ENCODE measurements around the gene ZC3H12D.
"Not testable (repeated sequence)": the region's sequence is repeated elsewhere in the genome, so short reads cannot be mapped to it uniquely, and the experiment has no call there.

Gene ZC3H12D

GRCh38 chr6:149483334-149483725 is 1.5 kb downstream of the ZC3H12D start:
- no peak for DNase-seq

- no peak for DNase-seq
Measured at GRCh38 chr6:149482545-149483333, 2.1 kb downstream of the ZC3H12D start.

- no peak for DNase-seq
Measured at GRCh38 chr6:149480502-149481280, 4.1 kb downstream of the ZC3H12D start.

GRCh38 chr6:149478631-149479314 is 6.0 kb downstream of the ZC3H12D start:
- no peak for DNase-seq

- no peak for DNase-seq
Measured at GRCh38 chr6:149477544-149477943, 7.3 kb downstream of the ZC3H12D start.

GRCh38 chr6:149476789-149477455 is 7.9 kb downstream of the ZC3H12D start:
- no peak for DNase-seq

GRCh38 chr6:149474108-149474935 is 10.5 kb downstream of the ZC3H12D start:
- no peak for DNase-seq

- DNase-seq: no peak
Measured at GRCh38 chr6:149473080-149474052, 11.4 kb downstream of the ZC3H12D start.

- no peak for DNase-seq
Measured at GRCh38 chr6:149472241-149472640, 12.6 kb downstream of the ZC3H12D start.

- no peak for DNase-seq
Measured at GRCh38 chr6:149471801-149472200, 13.0 kb downstream of the ZC3H12D start.

- DNase-seq: no peak
Measured at GRCh38 chr6:149470948-149471347, 13.9 kb downstream of the ZC3H12D start.

- DNase-seq: no peak
Measured at GRCh38 chr6:149468179-149468578, 16.6 kb downstream of the ZC3H12D start.

- DNase-seq: no peak
Measured at GRCh38 chr6:149467265-149467664, 17.5 kb downstream of the ZC3H12D start.

GRCh38 chr6:149464411-149464810 is 20.4 kb downstream of the ZC3H12D start:
- no peak for DNase-seq

- DNase-seq: no peak
Measured at GRCh38 chr6:149463781-149464180, 21.0 kb downstream of the ZC3H12D start.

GRCh38 chr6:149462712-149463111 is 22.1 kb downstream of the ZC3H12D start:
- not testable (repeated sequence) for DNase-seq

- no peak for DNase-seq
Measured at GRCh38 chr6:149461670-149462069, 23.1 kb downstream of the ZC3H12D start.

- not testable (repeated sequence) for DNase-seq
Measured at GRCh38 chr6:149460249-149460648, 24.6 kb downstream of the ZC3H12D start.

- DNase-seq: no peak
Measured at GRCh38 chr6:149459761-149460160, 25.1 kb downstream of the ZC3H12D start.

- no peak for DNase-seq
Measured at GRCh38 chr6:149458806-149459205, 26.0 kb downstream of the ZC3H12D start.

- no peak for DNase-seq
Measured at GRCh38 chr6:149458196-149458595, 26.6 kb downstream of the ZC3H12D start.

Measured in stimulated activated CD4-positive, alpha-beta T cell treated with anti-CD3 and anti-CD28 coated beads, Interleukin-1b, Interleukin-23, amount 100 ng/mL, for 48 hours (primary cell).